ENCODE results near the gene ADAMTS6. TPM values are rescaled to one million over a fixed set of nuclear protein-coding genes. Genes with fewer than 3 reads are reported as not detected.

Gene ADAMTS6
- total RNA-seq, 1 experiment from 2014 or later: 2.8 TPM

- CTCF ChIA-PET: no interaction called here
- Mint-ChIP-seq H3K4me1 (peaks cover 8% of the 10 kb centered on the region; the same call in 1 of the 2 replicates), H3K9me3 (no peaks in the 10 kb centered on the region), H3K36me3 (no peaks in the 10 kb centered on the region), H3K27me3 (ENCODE audit: low read depth) (no peaks in the 10 kb centered on the region), H3K27ac (no peak overlapping the region), H3K4me3 (no peak overlapping the region)
- DNase-seq (ENCODE audit: low spot score): no peak
- no peak for ATAC-seq
- POLR2A ChIA-PET: no interaction called here
- TF ChIP-seq ZNF532 (CRISPR knock-in tag; IDR thresholded peaks at IDR 0.05; ENCODE audit: borderline replicate concordance): no peak
- no peak for TF ChIP-seq ZNF263 (CRISPR knock-in tag; IDR thresholded peaks at IDR 0.05; ENCODE audit: low read depth)
- no peak for TF ChIP-seq ZNF671 (CRISPR knock-in tag; IDR thresholded peaks at IDR 0.05)
- TF ChIP-seq STAT6 (CRISPR knock-in tag; conservative IDR thresholded peaks at IDR 0.05; ENCODE audit: low read depth): no peak
- TF ChIP-seq IRF1 (CRISPR knock-in tag; IDR thresholded peaks at IDR 0.05): no peak
- no peak for TF ChIP-seq MLX (CRISPR knock-in tag; IDR thresholded peaks at IDR 0.05)
- TF ChIP-seq ATF6 (CRISPR knock-in tag; IDR thresholded peaks at IDR 0.05): no peak
- no peak for TF ChIP-seq OVOL2 (CRISPR knock-in tag; IDR thresholded peaks at IDR 0.05; ENCODE audit: borderline replicate concordance)
- no peak for TF ChIP-seq USF1 (CRISPR knock-in tag; IDR thresholded peaks at IDR 0.05)
- TF ChIP-seq ATF3 (CRISPR knock-in tag; conservative IDR thresholded peaks at IDR 0.05): no peak
- no peak for TF ChIP-seq MXD4 (CRISPR knock-in tag; IDR thresholded peaks at IDR 0.05; ENCODE audit: borderline replicate concordance)
- no peak for TF ChIP-seq ZNF396 (CRISPR knock-in tag; IDR thresholded peaks at IDR 0.05; ENCODE audit: borderline replicate concordance)
- no peak for TF ChIP-seq CREB1 (CRISPR knock-in tag; IDR thresholded peaks at IDR 0.05)
- TF ChIP-seq FOXP1 (CRISPR knock-in tag; IDR thresholded peaks at IDR 0.05; ENCODE audit: borderline replicate concordance): no peak
- TF ChIP-seq ZBTB43 (CRISPR knock-in tag; IDR thresholded peaks at IDR 0.05): no peak
- no peak for TF ChIP-seq KAT7 (CRISPR knock-in tag; IDR thresholded peaks at IDR 0.05; ENCODE audit: borderline replicate concordance)
- no peak for TF ChIP-seq ZNF416 (CRISPR knock-in tag; IDR thresholded peaks at IDR 0.05)
- no peak for TF ChIP-seq JAZF1 (CRISPR knock-in tag; IDR thresholded peaks at IDR 0.05)
- TF ChIP-seq ZNF423 (CRISPR knock-in tag; IDR thresholded peaks at IDR 0.05): no peak
- TF ChIP-seq NFATC4 (CRISPR knock-in tag; IDR thresholded peaks at IDR 0.05): no peak
Observed at GRCh38 chr5:65252977-65253376, 228.7 kb downstream of the ADAMTS6 start.
